RWPE1 (cell line): Measurements from ENCODE around the gene UMPS.
A peak's percentile ranks its signal among the peaks of the same experiment; 100 is the strongest.
"Not testable (repeated sequence)": the region's sequence is repeated elsewhere in the genome, so short reads cannot be mapped to it uniquely, and the experiment has no call there.

Source experiments
- CTCF ChIA-PET: fragments of 350-600 bp; sonication (Branson Sonifier 250); formaldehyde crosslinking; extraction: SDS; loops from one replicate; lab custom pipeline; 2021; lab: Yijun Ruan, JAX
- POLR2A ChIA-PET: fragments of 400-600 bp; formaldehyde crosslinking; extraction: SDS; loops from one replicate; lab custom pipeline; 2020; ENCODE audit warnings: antibody characterized with exemption; ENCODE audit not compliant: low non-redundant PET; lab: Yijun Ruan, JAX
- DNase-seq: peaks from one replicate; pipeline ENCODE4 v3.0.0; 2012; ENCODE audit warnings: low spot score
- H3K27ac ChIP-seq: fragments of 450-650 bp; 2 replicates; pipeline ENCODE4 v1.5.1; 2017
- TF ChIP-seq, protein P1 (sequence below): fragments of 450-650 bp; conservative IDR thresholded peaks from 2 replicates; pipeline ENCODE4 v1.5.1; 2017; ENCODE audit warnings: low read depth, mild to moderate bottlenecking

The UMPS gene

DNA sequence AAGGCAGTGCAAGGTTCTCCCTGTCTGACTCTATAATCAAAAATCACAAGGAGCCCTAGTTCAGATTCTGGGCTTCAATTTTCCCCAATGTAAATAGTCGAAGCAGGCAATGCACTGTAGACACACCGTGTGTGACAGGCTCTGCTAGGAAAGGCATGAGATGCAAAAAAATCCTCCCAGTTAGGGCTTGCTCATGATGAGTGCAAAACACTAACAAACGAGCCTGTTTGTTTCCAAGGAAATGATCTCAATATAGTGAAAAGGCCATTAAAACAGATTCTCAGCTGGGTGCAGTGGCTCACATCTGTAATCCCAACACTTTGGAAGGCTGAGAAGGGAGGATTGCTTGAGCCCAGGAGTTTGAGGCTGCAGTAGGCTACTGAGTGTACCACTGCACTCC is 55.7 kb downstream of the UMPS start:
- CTCF ChIA-PET = interaction anchor here (0.6 to 4.0 kb wide), 10 partner anchors 15 to 209 kb away, joined by 3 to 48 read pairs (median 8); no protein-coding TSS in a partner anchor
- H3K27ac ChIP-seq = no peak overlapping the region
- POLR2A ChIA-PET = no interaction called here
- no peak for DNase-seq
- TF ChIP-seq, protein P1, sequence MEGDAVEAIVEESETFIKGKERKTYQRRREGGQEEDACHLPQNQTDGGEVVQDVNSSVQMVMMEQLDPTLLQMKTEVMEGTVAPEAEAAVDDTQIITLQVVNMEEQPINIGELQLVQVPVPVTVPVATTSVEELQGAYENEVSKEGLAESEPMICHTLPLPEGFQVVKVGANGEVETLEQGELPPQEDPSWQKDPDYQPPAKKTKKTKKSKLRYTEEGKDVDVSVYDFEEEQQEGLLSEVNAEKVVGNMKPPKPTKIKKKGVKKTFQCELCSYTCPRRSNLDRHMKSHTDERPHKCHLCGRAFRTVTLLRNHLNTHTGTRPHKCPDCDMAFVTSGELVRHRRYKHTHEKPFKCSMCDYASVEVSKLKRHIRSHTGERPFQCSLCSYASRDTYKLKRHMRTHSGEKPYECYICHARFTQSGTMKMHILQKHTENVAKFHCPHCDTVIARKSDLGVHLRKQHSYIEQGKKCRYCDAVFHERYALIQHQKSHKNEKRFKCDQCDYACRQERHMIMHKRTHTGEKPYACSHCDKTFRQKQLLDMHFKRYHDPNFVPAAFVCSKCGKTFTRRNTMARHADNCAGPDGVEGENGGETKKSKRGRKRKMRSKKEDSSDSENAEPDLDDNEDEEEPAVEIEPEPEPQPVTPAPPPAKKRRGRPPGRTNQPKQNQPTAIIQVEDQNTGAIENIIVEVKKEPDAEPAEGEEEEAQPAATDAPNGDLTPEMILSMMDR = no peak

DNA sequence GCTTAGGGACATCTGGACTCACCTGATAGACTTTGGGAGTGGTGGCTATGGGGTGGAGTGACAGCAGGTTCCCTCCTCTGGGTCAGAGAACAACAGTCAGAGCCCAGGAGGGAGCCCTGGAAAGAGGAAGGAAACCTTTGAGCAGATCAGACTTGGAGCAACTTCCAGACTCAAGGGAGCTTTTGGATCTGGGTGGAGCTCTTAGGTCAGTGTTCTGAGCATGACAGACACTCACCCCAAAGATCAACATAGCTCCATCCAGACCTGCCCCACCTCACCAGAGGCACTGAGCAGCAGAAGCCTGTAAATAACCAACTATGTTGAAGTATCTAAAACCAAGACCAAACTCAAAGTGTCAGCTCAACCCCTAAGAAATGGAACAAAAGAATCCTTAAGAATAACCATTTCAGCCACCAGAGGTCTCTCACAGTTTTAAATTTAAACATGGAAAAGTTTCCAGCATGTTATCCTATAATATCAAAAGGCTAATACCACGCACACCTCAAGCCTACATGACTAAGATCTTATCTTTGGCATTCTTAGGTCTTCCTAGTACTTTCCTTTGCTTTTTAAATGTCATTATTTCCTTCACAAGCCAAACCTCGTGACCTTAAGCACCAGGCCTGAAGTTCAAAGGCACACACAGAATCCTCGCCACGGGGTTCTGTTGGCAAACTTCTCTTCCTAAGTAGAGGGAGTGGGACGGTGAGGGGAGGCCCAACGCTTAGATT is 56.4 kb downstream of the UMPS start:
- DNase-seq = peak; percentile 24
- ChIA-PET POLR2A (interaction anchor here (0.5 kb wide), 1 partner anchor 56 kb away, joined by 3 read pairs; the partner anchor contains the start of gene UMPS), CTCF (interaction anchor here (0.6 to 4.0 kb wide), 12 partner anchors 11 to 799 kb away, joined by 3 to 48 read pairs (median 7); no protein-coding TSS in a partner anchor)
- TF ChIP-seq, protein P1 = peak; percentile 27; the same call in 1 of the 2 replicates
- H3K27ac ChIP-seq = peak overlapping the region; percentile 17; the same call in 1 of the 2 replicates

DNA sequence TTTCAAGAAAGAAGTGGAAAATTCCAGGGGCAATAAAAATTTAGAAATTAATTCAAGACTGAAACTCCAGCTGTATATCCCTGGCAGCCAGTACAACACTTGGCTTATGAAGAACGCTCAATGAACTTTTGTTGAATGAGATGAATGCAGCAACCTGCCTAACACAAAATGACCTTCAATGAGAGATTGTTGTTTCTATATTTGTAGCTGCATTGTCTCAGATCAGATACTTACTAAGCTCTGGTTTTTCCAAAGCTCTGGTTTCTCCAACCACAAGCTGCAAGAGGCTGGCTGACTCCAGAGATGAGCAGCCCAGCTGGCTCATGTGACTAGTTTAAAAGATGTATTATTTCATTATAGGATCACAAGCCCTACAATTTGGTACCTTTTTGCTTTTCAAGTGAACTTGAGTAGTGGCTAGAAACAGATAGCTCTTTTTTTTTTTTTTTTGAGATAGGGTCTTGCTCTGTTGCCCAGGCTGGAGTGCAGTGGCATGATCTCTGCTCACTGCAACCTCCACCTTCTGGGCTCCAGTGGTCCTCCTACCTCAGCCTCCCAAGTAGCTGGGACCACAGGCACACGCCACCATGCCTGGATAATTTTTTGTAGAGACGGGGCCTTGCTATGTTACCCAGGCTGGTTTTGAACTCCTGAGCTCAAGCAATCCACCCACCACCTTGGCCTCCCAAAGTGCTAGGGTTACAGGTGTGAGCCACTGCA is 57.4 kb downstream of the UMPS start:
- CTCF ChIA-PET = interaction anchor here (0.6 to 4.0 kb wide), 10 partner anchors 10 to 731 kb away, joined by 3 to 48 read pairs (median 6); no protein-coding TSS in a partner anchor
- peak overlapping the region; percentile 39; the same call in 1 of the 2 replicates for H3K27ac ChIP-seq
- TF ChIP-seq, protein P1 = no peak
- POLR2A ChIA-PET = no interaction called here
- no peak for DNase-seq

DNA sequence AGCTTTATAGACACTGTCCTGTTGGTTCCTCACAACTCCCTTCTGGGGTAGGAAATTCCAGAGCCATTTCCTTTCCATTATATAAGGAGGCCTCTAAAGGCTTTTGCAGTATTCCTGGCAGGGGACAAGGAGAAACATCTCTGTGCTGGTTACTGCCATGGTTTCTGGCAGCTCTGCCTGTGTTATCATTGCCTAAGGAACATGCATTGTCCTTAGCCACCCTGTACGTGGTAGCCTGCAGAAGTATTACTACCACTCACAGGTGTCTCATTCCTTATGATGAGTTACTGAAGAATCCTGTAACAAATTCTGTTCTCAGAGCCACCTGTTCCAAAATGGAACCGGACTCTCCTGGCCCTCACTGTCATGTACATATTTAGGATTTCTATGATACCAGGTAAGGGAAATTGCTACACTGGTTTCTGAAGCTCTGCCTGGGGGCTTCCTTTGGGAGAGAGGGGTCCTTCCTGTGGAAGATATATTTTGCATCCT is 58.0 kb downstream of the UMPS start:
- TF ChIP-seq, protein P1 = no peak
- CTCF ChIA-PET = interaction anchor here (0.6 to 4.0 kb wide), 6 partner anchors 9 to 318 kb away, joined by 3 to 48 read pairs (median 6); no protein-coding TSS in a partner anchor
- no peak for DNase-seq
- H3K27ac ChIP-seq = peak overlapping the region; percentile 39; the same call in 1 of the 2 replicates
- POLR2A ChIA-PET = no interaction called here

DNA sequence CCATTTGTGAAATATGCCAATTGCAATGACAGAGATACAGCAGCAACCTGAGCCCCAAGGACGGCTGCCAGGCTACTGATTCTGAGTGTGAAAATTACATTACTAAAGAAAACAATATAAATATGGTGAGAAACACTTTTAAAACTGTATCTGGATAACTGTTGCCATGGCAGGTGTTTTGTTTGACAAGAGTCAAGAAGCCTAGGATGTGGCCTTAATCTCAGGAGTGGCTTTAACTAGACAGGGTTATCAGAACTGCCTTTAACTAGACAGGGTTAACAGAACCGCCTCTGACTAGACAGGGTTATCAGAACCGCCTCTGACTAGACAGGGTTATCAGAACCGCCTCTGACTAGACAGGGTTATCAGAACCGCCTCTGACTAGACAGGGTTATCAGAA is 58.9 kb downstream of the UMPS start:
- CTCF ChIA-PET = interaction anchor here (4.0 kb wide), 1 partner anchor 112 kb away, joined by 48 read pairs; no protein-coding TSS in a partner anchor
- POLR2A ChIA-PET, DNase-seq, H3K27ac ChIP-seq: not testable (repeated sequence)

DNA sequence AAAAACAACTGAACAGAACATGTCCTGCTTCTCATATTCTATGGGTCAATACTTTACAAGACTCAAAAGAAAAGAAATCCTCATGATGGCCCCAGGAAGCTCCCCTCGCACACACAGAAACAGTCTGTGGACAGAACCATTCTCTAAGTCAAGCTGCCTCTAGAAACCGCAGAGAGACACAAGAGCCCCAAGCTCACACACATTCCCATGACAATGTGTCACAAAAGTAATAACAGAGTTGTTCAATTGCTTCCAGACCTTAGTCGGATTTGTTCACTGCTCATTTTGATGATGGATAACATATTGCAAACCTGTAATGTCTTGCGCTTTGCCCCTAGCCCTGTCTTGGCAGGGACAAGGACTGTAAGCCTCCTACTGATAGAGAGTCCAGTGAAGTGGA is 60.9 kb downstream of the UMPS start:
- POLR2A ChIA-PET = no interaction called here
- H3K27ac ChIP-seq = peak overlapping the region; percentile 34
- no peak for DNase-seq
- TF ChIP-seq, protein P1 = no peak
- CTCF ChIA-PET = interaction anchor here (0.9 kb wide), 1 partner anchor 110 kb away, joined by 6 read pairs; no protein-coding TSS in a partner anchor
